Smooth muscle cell (in vitro differentiated cells): ENCODE measurements around the gene HSP90AA1. TPM values are rescaled to one million over a fixed set of nuclear protein-coding genes. Genes with fewer than 3 reads are reported as not detected.

Source experiments
- DNase-seq: peaks from one replicate; lab custom pipeline; 2025; ENCODE audit not compliant: unreplicated experiment; lab: John Stamatoyannopoulos, UW
- H2AFZ ChIP-seq: fragments of 200-600 bp; sonication (generic); 2 replicates; pipeline ENCODE4 v1.6.0; 2016; ENCODE audit warnings: antibody characterized with exemption, low read depth, mild to moderate bottlenecking
- H3F3A ChIP-seq: fragments of 200-600 bp; sonication (generic); 2 replicates; pipeline ENCODE4 v1.6.0; 2017; ENCODE audit warnings: antibody characterized with exemption, low read depth
- H3K27ac ChIP-seq: fragments of 200-600 bp; sonication (generic); 2 replicates; pipeline ENCODE4 v1.5.1; 2016; ENCODE audit warnings: low read depth, mild to moderate bottlenecking
- H3K27me3 ChIP-seq: fragments of 200-600 bp; sonication (generic); 2 replicates; pipeline ENCODE4 v1.6.1; 2016; ENCODE audit warnings: low read depth, mild to moderate bottlenecking
- H3K36me3 ChIP-seq: fragments of 200-600 bp; sonication (generic); 2 replicates; pipeline ENCODE4 v1.5.1; 2016; ENCODE audit warnings: low read depth
- H3K4me1 ChIP-seq: fragments of 200-600 bp; sonication (generic); 2 replicates; pipeline ENCODE4 v1.5.1; 2016; ENCODE audit warnings: low read depth
- H3K4me2 ChIP-seq: fragments of 200-600 bp; sonication (generic); 2 replicates; pipeline ENCODE4 v1.6.0; 2016; ENCODE audit warnings: mild to moderate bottlenecking
- H3K4me3 ChIP-seq: fragments of 200-600 bp; sonication (generic); 2 replicates; pipeline ENCODE4 v1.5.1; 2016; ENCODE audit warnings: mild to moderate bottlenecking
- H3K79me2 ChIP-seq: fragments of 200-600 bp; sonication (generic); 2 replicates; pipeline ENCODE4 v1.6.0; 2016; ENCODE audit warnings: low read depth, mild to moderate bottlenecking
- H3K9ac ChIP-seq: fragments of 200-600 bp; sonication (generic); 2 replicates; pipeline ENCODE4 v1.6.0; 2016; ENCODE audit warnings: low read depth
- H3K9me3 ChIP-seq: fragments of 200-600 bp; sonication (generic); replicated peaks from 2 replicates; pipeline ENCODE4 v1.5.1; 2016; ENCODE audit warnings: low read depth
- H4K20me1 ChIP-seq: fragments of 200-600 bp; sonication (generic); 2 replicates; pipeline ENCODE4 v1.6.0; 2016; ENCODE audit warnings: low read depth
- CTCF ChIP-seq: fragments of 200-600 bp; sonication (generic); IDR thresholded peaks from 2 replicates; pipeline ENCODE4 v1.5.1; 2017; ENCODE audit warnings: borderline replicate concordance, mild to moderate bottlenecking, antibody characterized with exemption; ENCODE audit not compliant: insufficient read depth, poor library complexity, severe bottlenecking
- WGBS: methylation state at CpG from one replicate; pipeline ENCODE4 v1.1.7; 2016; ENCODE audit warnings: low lambda C conversion rate; 5-methylcytosine and 5-hydroxymethylcytosine counted together
- polyA plus RNA-seq: library from polyadenylated mRNA; unstranded; fragments of >200 nt; fragmentation: Nextera tagmentation; extraction: Ambion mirVana; gene quantifications from 2 replicates; pipeline ENCODE4 v1.2.1, GENCODE V29; 2016
- total RNA-seq: library from RNA; depleted of rRNA; stranded (reverse); fragments of >200 nt; gene quantifications from 2 replicates; pipeline ENCODE4 v1.2.3, GENCODE V29; 2014

Gene HSP90AA1
- total and polyA plus RNA-seq, 2 experiments from 2014 or later: 353 to 436 TPM

GRCh38 chr14:102096569-102097188 lies 9.8 kb upstream of the HSP90AA1 start:
- Histone ChIP-seq H3K9me3 (no peaks in the 10 kb centered on the region), H3K36me3 (no peaks in the 10 kb centered on the region), H3K4me1 (no peaks in the 10 kb centered on the region), H4K20me1 (no peaks in the 10 kb centered on the region), H3K4me3 (no peak overlapping the region), H3K27me3 (no peaks in the 10 kb centered on the region), H3F3A (no peaks in the 10 kb centered on the region), H2AFZ (no peak overlapping the region), H3K79me2 (no peaks in the 10 kb centered on the region), H3K9ac (no peak overlapping the region), H3K4me2 (no peak overlapping the region), H3K27ac (no peak overlapping the region)
- TF ChIP-seq CTCF: peak; percentile 78
- 32% methylated on average over 12 of the region's 12 CpGs for WGBS
- peak; percentile 16 for DNase-seq

DNA sequence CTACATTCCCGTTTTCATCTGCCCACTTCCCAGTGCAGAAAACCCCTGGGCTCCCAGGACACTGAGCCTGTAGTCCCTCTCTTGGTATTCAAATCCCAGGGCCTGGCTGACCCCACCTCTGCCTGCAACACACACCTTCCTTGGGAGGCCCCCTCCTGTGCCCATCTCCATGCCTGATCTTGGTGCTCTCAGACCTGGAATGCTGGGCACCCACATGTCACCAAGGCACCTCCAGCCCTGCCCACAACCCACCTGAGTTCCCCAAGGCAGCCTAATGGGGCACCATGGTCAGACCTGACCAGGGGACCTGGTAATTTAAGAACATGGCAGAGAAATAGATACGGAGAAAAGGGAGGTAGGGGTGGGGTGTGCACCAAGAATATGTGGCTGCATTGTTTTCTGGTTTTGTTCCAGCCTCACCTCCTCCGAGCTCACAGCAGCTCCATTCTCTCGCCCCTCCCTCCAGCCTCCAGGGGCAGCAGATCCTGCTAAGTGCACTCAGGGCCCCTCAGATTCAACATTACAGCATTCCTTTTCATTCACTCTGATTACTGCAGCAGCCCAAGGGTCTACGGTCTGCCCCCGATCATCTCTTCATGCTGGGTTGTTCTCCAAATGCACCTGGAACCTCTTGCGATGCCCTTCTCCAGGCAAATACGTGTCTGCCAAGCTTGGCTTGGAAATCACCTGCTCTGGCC lies 9.2 kb upstream of the HSP90AA1 start:
- H3K4me1 ChIP-seq: no peaks in the 10 kb centered on the region
- no peak for TF ChIP-seq CTCF
- DNase-seq: no peak
- H4K20me1 ChIP-seq: no peaks in the 10 kb centered on the region
- H3K9me3 ChIP-seq: no peaks in the 10 kb centered on the region
- no peak overlapping the region for H3K9ac ChIP-seq
- H3F3A ChIP-seq: no peaks in the 10 kb centered on the region
- H3K27me3 ChIP-seq: no peaks in the 10 kb centered on the region
- H3K4me3 ChIP-seq: no peak overlapping the region
- H3K79me2 ChIP-seq: no peaks in the 10 kb centered on the region
- no peak overlapping the region for H3K4me2 ChIP-seq
- peak overlapping the region; percentile 27 for H3K27ac ChIP-seq
- no peak overlapping the region for H2AFZ ChIP-seq
- WGBS: 54% methylated on average over 8 of the region's 8 CpGs
- no peaks in the 10 kb centered on the region for H3K36me3 ChIP-seq

- WGBS: 53% methylated on average over 6 of the region's 6 CpGs
These were observed 8.5 kb upstream of the HSP90AA1 start for GRCh38 chr14:102095231-102095870.

More at GRCh38 chr14:102095231-102095870, 8.5 kb upstream of the HSP90AA1 start:
- H3K4me3 ChIP-seq: no peak overlapping the region
- H3K79me2 ChIP-seq: no peaks in the 10 kb centered on the region
- DNase-seq: no peak
- H2AFZ ChIP-seq: no peak overlapping the region
- H3F3A ChIP-seq: no peaks in the 10 kb centered on the region
- no peaks in the 10 kb centered on the region for H3K27me3 ChIP-seq
- no peaks in the 10 kb centered on the region for H3K36me3 ChIP-seq
- H3K4me1 ChIP-seq: no peaks in the 10 kb centered on the region
- H3K27ac ChIP-seq: peak overlapping the region; percentile 27
- TF ChIP-seq CTCF: no peak
- no peaks in the 10 kb centered on the region for H3K9me3 ChIP-seq
- H3K9ac ChIP-seq: no peak overlapping the region
- H4K20me1 ChIP-seq: no peaks in the 10 kb centered on the region
- H3K4me2 ChIP-seq: no peak overlapping the region
